Epidermal melanocyte (primary cell): ENCODE measurements around the gene SPSB1.

Source experiments
- DNase-seq: peaks from one replicate; pipeline ENCODE4 v3.0.0; 2011; ENCODE audit warnings: low spot score; ENCODE audit not compliant: insufficient read length

SPSB1 gene

DNA sequence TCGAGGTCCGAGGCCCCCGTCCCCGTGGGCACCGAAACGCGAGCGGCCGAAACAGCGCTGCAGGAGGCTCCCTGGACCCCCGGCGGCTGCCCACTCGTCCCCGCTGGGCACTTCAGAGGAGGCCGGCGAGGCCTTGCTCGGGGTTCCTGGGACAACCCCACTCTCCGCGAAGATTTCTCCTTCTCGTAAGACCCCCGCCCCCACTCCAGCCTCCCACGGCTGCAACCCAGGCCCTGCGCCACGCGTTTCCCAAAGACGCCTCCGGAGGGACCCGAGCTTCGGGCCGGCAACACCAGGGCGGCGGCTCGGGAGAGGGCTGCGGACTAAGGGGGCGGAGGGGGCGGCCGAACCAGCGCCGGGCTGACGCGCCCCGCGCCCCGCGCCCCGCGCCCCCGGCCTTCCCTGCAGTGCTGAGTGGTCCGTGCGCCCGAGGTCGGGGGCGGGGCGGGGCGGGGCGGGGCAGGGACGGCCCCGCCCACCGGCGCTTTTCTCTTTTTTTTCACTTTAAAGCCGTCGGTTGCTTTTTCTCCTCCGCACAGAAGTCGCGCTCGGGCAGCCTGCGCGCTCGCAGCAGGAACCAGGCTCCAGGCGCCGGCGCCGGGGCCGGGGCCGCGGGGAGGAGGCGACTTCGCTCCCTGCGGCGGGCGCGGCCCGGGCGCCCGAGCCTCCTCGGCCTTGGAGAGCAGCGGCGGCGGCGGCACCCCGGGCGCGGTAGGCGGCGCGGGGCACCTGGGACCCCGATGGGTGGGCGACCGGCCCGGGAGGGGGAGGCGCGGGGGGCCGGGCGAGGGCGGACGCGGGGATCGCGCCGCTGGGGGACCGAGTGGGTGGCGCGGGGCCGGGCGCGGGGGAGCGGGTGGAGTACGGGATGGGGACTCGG, at the start of gene SPSB1:
Gene SPSB1, plus strand, starts transcription at position 534 of the 880 bp plus-strand sequence. CDS start 62,998 bp downstream, outside the sequence.
- no peak for DNase-seq

DNA sequence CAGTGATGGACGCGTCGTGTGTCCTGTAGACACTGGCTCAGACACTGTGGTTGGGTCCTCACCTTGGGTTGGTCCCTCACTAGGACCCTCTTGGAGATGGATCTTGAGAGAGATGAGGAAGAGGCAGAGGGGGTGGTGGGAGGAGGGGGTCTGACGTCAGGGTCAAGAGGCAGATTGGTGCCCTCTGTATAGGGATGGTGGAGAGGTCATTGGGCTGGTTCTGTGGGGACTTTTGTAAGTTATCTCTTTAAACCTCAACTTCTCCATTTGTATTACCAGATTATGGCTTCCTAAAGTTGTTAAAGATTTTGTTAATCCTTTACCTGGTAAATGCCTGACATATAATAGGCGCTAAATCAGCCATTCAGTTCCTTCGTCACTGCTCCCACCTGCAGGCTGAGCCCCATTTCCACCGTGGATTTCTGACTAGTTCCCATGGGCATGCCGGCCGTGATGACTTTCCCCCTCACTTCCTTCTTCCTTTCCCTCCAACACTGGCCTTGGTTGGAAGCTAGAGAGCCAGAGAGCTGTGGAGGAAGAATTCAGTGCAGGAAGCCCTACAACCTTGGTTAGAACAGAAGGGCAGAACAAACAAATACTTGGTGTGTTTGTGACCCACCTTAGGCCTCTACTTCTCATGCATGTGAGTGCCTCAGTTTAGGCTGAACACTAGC, 49.5 kb upstream of the SPSB1 start:
- no peak for DNase-seq

DNA sequence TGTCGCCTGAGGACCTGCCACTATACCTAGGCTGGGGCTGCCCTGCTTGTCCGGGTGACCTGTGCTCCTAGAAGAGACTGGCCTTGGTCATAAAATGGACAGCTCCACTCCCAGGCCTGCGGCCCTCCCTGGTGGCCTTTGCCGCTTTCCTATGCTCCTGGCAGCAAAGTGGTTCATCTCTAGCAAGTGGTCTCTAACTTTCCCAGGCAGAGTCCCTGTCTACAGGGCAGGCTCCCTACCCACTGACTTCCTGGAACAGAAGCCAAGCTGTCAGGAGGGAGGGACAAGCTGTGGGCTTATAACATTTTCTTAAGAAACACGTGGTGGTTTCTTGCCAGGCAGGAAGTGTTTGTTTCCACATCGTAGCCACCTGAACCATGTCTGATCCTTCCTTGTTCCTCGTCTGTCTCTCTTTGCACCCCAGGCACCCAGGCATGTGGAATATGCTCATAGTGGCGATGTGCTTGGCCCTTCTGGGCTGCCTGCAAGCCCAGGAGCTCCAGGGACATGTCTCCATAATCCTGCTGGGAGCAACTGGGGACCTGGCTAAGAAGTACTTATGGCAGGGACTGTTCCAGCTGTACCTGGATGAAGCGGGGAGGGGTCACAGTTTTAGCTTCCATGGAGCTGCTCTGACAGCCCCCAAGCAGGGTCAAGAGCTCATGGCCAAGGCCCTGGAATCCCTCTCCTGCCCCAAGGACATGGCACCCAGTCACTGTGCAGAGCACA, 48.0 kb upstream of the SPSB1 start:
- no peak for DNase-seq

DNA sequence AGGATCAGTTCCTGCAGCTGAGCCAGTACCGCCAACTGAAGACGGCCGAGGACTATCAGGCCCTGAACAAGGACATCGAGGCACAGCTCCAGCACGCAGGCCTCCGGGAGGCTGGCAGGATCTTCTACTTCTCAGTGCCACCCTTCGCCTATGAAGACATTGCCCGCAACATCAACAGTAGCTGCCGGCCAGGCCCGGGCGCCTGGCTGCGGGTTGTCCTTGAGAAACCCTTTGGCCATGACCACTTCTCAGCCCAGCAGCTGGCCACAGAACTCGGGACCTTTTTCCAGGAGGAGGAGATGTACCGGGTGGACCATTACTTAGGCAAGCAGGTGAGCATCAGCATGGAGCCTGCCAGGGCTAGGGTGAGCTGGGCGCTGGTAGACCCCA, 47.5 kb upstream of the SPSB1 start:
- DNase-seq = no peak

DNA sequence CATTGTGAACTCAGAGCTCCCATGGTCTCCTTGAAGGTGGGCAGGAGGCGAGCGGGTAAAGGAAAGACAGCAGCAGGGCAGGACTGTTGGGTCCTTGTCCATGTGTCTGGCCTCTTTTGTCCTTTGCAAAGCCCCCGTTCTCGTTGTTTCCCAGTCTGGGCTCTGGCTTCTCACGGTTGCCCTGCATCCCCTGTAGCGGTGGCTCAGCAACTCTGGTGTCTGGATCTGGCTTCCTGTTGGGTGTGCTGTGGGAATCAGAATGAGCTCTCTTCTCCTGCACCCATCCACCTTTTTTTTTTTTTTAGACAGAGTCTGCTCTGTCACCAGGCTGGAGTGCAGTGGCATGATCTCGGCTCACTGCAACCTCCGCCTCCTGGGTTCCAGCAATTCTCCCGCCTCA, 47.0 kb upstream of the SPSB1 start:
- DNase-seq = no peak

DNA sequence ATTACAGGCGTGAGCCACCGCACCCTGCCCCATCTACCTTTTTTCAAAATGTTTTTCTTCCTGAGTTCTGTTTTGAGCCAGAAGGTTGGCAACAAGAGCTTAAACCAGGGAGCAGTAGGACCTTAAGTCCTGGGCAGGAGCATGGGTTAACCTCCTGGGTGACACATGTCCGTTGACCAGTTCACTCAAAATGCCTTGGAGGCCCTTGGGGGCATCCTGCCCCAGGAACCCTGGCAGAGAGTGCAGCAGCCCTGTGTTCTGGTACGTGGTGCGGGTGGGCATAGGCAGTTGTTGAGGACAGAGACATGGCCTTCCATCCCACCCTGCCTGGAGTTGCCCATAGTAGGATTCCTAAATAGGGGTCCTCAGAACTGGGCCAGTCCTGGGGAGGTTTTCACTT, 46.5 kb upstream of the SPSB1 start:
- no peak for DNase-seq

DNA sequence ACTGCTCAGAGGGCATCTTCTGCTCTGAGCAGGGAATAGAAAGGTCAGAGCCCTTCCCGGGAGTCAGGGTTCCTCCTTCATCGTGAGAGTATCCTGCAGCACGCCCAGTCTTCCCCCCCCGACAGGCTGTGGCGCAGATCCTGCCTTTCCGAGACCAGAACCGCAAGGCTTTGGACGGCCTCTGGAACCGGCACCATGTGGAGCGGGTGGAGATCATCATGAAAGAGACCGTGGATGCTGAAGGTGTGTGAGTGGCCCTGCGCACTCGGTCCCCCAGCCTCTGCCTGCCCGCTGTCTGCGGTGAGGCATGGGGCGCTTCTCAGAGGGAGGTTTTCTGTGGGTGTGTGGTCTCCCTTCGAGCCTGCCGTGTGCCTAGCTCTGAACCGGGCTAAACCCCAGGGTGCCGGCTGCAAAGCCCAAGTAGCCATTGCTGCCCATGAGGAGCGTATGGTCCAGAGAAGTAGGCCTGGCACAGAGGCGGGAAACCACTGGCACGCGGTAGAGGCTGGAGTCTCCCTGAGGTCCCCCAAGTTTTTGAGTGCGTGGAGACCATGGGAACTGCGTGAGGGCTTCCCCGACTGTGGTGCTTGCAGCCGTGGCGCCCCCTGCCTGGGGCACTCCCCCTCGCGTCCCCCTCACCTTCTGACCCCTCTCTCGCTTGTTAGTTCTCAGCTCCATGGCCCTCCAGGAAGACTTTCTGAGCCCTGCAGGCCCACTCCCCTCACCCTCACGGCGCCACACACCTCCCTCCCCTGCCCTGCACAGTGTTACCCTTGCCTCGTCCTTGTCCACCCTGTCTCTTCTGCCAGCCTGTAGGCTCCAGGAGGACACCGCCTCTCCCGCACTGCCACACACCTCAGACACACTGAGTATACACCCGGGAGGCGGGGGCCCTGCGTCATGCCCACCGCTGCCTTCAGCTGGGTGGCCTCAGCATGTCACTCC, 45.6 kb upstream of the SPSB1 start:
- no peak for DNase-seq

DNA sequence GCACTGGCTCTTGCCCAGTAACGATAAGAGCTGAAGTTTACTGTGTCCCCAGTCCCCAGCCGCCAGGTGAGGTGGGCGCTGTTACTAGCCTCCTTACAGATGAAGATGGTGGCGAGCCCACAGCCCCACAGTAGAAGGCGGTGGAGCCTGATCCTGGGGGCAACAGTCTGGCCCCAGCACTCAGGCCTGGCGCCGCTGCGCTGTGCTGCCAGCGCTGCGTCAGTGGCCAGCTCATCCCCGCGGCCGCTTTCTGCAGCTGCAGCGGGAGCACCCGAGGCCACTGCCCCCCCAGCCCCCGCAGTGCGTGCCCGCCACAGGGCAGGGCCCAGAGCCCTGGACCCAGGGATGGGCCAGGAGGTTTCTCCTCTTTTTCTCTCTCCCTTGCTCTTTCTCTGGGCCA, 44.8 kb upstream of the SPSB1 start:
- DNase-seq = no peak

DNA sequence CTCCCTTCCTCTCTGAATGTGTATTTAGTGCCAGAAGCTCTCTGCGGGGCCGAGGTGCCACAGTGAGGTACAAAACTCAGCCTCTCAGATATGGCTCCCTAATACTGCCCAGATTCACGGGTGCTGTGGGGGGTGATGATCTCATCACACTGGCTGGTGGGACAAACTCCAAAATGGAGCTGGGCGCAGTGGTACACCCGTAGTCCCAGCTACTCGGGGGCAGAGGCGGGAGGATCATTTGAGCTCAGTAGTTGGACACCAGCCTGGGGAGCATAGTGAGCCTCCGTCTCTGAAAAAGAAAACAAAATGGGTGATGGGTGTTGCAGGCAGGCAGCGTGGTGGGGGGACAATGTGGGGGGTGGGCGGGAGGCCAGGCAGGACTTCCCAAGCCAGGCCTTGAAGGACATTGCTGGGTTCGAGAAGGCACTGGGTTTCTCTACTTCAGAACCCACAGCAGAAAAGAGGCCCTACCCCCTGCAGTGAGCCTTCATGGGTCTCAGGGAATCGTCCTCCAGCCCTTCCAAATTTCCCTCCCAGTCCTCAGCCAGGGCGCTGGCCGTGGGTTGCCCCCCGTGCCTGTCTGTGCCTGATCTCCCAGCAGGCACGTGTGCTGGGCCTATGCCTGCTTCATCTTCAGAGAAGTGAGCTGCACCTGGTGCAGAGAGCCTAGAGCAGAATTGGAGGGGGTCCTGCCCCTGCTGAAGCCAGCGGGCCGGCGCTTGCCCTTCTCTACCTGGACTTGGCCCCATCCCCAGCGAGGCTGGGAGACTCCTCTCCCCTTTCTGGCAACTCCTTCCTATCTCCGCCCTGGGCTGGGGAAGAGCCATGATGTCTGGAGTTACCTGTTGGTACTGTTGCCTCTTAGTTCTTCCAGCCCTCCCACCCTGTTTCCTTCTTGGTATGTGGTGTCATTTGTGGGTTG, 44.1 kb upstream of the SPSB1 start:
- DNase-seq = no peak

DNA sequence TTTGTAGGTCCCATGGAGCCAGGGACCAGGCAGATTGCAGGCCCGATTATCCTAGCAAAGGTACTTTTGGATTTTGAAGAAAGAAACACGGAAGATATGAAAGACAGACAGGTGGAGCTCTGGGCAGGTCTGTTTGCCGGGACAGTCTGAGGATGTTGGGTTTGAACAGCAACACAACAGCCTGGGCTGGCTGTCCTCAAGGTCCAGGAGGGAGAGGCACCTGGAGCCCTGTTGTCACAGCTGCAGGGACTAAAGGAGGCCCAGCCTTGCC, 43.5 kb upstream of the SPSB1 start:
- no peak for DNase-seq

DNA sequence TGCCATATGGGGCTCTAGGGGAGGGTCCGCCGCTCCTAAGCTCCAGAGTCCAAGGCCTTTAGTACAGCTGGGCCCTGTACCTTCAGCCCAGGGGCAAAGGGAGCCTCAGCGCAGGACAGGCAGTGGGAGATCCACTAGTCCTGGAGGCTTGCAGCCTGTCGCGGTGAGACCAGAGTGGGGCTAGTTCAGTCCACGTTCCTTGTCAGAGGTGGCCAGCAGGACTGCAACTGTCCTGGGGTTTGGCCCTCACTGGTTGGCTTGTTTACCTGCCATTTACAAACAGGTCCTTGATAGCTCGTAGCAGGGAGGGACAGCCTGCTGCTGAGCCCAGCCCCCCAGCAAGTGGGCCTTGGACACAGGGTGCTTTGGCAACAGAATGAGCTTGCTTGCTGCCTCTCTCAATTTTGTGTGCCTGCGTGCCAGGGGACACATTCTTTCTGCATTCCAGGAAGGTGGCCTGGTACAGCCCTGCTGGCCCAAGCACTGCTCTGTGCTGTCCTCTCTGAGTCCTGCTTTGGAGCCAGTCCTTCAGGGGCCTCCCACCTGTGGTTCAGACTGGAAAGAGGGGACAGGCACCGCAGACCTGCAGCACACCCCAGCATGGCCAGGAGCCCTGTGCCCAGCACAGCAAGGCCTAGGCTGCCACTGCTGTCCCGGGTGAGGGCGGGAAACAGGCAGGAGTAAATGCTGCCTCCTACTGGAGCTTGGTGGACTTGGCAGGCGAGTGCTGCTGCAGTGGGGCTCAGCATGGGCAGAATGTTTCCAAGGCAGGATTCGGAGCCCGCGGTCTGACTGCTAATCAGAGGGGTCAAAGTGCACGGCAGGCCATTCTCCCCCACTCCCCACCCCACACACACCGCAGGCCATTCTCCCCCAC, 42.9 kb upstream of the SPSB1 start:
- DNase-seq = no peak

DNA sequence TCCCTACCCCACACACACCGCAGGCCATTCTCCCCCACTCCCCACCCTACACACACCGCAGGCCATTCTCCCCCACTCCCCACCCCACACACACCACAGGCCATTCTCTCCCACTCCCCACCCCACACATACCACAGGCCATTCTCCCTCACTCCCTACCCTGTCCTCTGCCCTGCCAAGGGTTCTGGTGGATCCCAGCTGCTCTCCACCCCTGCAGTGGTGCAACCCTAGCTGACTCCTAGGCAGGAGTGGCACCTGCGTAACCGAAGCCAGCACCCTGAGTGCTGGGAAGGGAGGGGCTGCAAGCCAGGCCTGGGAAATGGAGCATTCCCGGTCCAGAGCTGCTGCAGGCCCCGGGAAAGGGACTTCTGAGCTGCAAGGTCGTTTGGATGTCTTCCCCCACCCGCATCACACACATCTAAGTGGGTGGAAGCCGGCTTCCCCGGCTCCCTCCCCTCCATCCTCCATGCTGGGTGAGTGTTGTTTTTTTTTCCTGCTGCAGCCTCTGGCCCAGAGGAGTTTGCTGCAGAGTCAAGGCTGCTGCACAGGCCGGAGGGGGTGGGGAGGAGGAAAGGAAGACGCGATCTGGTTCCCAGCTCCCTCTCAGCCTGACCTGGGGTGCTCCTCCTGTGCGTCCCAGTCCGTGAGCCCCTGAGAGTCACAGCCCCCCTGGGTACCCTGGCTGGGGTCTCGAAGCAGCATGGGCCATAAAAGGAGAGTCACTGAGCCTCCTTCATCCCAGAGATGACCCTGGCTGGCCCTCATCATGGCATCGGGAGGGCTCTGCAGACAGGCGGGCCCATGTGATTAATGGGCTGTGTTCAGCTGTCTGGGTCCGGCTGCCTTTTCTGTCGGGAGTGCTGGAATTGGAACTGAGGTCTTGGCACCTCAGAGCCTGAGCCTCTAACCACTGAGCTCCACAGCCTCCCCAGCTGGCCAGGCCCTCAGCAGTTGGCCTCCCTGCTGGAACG, 42.0 kb upstream of the SPSB1 start:
- DNase-seq = no peak

DNA sequence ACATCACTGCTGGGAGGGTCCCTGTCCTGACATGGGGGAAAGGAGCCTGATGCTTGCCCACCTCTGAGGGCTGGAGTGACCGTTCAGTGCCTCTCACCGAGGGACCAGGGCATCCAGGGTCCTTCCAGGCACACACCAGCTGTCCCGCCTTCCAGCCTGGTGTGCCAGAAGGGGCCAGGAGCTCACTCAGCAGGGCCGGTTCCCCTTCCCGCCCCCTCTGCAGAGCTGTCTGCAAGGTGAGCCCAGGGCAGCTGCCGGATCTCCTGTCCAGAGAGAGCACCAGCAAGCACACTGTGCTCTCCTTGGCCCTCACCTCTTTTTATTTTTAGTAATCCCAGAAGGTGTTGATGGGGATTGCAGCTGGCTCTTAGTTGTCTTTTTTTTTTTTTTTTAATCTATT, 41.2 kb upstream of the SPSB1 start:
- DNase-seq = no peak

DNA sequence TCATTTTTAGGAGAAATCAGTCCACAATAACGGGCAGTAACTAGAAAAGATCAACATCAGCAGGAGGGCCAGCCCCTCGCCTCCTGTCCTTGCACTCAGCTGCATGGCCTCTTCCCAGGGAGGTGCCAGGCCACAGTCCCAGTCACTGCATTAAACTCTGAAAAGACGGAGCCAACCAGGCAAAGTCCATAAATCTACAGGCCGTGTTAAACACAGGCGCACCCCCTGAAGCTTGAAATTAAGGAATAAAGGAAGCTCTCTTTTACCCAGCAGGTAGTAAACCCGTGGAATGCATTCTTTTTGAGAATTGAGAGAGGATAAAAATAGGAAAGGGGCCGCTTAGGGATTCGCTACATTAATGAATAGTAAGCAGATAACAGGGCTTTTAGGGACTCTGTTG, 39.7 kb upstream of the SPSB1 start:
- no peak for DNase-seq

DNA sequence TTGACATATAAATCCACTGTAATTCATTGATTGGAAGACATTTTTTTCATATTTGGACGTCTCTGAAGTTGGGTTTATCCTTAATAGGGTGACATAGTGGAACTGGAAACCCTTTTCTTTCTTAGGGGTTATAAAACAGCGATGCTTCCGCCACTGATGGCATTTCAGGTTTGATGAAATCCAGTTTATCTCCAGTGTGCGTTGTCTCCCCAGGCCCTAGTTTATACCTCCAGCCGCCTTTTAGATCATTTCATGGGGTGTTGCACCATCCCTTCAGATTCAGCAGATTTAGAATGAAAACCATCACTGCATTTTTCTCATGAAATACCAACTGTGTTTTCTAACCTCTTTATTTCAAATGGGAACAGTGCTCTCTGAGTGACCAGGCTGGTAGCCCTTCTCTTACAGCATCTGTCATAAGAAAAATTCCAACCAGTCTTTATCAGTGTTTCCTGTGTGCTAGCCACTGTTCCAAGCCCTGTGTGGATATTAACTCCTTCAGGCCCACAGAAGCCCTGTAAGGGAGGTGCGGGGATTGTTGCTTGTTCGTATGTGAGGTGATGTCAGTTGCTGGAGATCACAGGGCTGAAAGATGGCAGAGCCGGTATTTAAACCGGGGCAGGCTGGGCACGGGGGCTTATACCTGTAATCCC, 39.1 kb upstream of the SPSB1 start:
- no peak for DNase-seq

DNA sequence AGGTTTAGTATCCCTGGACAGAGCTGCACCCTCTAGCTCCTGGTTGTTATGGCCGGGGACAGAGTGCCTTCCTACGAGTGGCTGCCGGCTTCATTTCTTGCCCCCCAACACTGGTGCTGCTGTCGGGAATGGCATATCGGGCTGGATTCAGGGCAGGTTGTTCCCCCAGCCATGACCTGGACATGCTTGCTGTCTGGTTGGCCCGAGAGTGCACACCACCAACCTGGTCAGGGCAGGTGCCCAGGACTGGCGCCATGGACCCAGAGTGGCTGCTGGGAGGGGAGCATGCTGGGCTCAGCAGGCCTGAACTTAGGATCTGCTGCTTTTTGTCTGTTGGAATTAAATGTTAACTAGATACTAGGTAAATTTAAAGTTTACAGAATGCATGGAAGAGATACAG, 36.4 kb upstream of the SPSB1 start:
- no peak for DNase-seq

DNA sequence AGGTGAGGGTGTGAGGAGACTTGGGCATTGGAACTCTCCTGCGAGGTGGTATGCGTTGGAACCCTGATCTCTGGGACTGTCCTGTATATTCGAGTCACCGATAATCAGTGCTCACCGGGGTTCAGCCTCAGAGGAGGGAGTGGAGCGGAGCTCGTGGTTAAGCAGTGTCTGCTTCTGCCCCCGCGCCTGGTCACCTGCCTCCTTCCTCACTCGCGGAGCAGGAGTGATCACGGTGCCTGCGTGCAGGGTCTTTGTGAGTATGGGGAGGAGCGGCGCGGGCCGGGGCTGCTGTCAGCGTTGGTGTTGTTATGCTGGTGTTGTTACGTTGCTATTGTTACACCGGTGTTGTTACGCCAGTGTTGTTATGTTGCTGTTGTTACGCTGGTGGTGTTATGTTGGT, 34.8 kb upstream of the SPSB1 start:
- DNase-seq = no peak

DNA sequence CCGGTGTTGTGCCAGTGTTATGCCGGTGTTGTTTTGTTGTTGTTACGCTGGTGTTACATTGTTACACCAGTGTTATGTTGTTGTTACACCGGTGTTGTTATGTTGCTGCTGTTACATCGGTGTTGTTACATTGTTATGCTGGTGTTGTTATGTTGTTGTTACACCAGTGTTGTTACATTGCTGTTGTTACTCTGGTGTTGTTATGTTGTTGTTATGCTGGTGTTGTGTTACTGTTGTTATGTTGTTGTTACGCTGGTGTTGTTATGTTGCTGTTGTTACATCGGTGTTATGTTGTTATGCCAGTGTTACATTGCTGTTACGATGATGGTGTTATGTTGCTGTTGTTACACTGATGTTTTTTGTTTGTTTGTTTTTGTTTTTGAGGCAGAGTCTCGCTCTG, 34.1 kb upstream of the SPSB1 start:
- DNase-seq = no peak
